GM18511 (cell line): ENCODE data around the gene TBC1D22B.
"Not testable (repeated sequence)": the region's sequence is repeated elsewhere in the genome, so short reads cannot be mapped to it uniquely, and the experiment has no call there.

Experiments used
- ATAC-seq: cut with Tn5 transposase; IDR thresholded peaks from one replicate; pipeline ENCODE4 v1.9.1; 2021; ENCODE audit warnings: mild to moderate bottlenecking, moderate library complexity; ENCODE audit not compliant: unreplicated experiment

Gene TBC1D22B

GRCh38 chr6:37298958-37299357, 41.4 kb downstream of the TBC1D22B start:
- no peak for ATAC-seq

DNA sequence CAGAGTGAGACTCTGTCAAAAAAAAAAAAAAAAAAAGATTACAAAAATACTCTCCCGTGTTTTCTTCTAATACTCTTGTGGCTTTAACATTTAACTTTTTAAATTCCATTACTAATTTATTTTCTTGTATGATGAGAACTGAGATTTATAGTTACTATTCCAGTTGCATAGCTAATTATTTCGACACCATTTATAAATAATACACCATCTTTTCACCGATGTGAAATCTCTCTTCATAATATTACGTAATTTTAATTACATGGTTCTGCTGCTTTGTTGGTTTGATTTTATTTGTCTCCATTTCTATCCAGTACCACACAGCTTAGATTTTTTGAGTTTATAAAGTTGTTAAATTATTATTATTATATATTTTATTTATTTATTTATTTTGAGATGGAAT, 42.4 kb downstream of the TBC1D22B start:
- no peak for ATAC-seq

DNA sequence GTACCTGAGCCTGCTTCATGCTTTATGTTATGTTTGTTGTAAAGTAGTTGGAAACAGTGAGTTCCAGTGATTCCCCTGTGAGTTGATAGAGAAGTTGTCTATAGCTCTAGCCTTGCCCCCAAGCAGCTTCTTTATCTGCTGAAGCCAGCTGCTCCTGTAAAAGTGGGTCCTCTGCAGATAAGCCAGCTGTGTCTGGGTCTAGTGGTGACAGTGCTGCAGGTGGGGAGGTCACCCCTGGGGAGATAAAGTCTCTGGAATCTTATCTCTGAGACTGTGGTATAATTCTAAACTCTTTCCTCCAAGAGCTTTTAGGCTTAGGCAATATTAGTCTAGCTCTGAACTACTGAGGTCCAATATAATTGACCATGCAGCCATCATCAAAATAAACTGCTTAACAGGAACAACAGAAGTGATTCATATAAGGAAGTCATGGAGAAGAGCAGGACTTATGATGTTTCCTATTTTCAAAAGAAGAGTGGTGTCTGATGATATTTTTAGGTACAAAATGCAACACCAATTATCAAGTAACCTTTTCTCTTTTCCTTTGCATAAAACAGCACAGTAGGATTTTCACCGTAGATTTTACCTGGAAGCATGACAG, 44.6 kb downstream of the TBC1D22B start:
- no peak for ATAC-seq

GRCh38 chr6:37303091-37303660, 45.6 kb downstream of the TBC1D22B start:
- ATAC-seq, result no peak

GRCh38 chr6:37303891-37304503, 46.4 kb downstream of the TBC1D22B start:
- ATAC-seq, result no peak

- no peak for ATAC-seq
Measured at GRCh38 chr6:37304766-37305165, 47.2 kb downstream of the TBC1D22B start.

GRCh38 chr6:37305841-37306425, 48.4 kb downstream of the TBC1D22B start:
- ATAC-seq, result no peak

DNA sequence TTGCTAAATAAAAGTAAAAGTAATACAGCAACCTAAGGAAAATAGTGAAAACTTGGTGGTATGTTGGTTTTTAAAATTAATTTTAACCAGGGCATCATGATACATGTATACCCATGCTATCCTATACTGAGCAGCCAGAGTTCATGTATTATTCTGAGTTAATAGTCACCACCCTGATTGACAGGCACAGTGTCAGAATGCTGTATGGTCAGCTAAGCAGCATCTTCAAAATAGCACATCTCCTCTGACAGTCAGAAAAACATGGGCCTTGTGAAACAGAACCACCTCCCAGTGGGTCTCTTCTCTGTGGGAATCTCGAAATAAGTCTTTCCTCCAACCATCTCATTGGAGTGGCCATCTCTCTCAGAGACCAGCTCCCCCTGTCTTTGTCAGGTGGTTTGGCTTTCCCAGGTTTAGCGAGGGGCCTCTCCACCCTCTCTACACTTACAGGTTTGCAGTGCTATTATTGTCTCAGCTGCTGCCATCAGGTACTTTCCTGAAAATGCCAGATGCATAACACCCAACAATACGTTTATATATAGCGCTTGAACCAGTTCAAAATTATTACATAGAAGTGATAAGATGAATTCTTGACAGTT, 49.2 kb downstream of the TBC1D22B start:
- no peak for ATAC-seq

GRCh38 chr6:37307484-37307883, 49.9 kb downstream of the TBC1D22B start:
- not testable (repeated sequence) for ATAC-seq

GRCh38 chr6:37308069-37308815, 50.7 kb downstream of the TBC1D22B start:
- no peak for ATAC-seq

- ATAC-seq, result no peak
Measured at GRCh38 chr6:37309046-37309445, 51.5 kb downstream of the TBC1D22B start.

GRCh38 chr6:37309692-37310091, 52.1 kb downstream of the TBC1D22B start:
- ATAC-seq, result no peak

DNA sequence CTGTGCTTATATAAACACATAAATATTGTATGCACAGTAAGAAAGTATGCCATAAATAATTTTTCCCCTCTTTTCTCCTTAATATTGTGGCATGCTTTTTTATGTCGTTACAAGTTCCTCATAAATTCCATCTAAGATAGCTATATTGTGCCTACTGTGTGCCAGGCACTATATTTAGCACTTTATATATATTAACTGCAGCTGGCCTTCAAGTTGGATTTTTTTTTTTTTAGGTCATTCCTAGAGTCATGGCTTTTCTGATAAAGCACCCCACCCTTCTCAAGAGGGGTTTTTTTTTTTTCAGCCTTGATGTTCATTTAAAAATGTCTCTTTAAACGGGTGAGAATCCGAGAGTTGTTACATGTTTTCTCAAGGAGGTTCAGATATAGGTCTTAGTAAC, 53.4 kb downstream of the TBC1D22B start:
- no peak for ATAC-seq

GRCh38 chr6:37311741-37312473, 54.3 kb downstream of the TBC1D22B start:
- ATAC-seq, result no peak

DNA sequence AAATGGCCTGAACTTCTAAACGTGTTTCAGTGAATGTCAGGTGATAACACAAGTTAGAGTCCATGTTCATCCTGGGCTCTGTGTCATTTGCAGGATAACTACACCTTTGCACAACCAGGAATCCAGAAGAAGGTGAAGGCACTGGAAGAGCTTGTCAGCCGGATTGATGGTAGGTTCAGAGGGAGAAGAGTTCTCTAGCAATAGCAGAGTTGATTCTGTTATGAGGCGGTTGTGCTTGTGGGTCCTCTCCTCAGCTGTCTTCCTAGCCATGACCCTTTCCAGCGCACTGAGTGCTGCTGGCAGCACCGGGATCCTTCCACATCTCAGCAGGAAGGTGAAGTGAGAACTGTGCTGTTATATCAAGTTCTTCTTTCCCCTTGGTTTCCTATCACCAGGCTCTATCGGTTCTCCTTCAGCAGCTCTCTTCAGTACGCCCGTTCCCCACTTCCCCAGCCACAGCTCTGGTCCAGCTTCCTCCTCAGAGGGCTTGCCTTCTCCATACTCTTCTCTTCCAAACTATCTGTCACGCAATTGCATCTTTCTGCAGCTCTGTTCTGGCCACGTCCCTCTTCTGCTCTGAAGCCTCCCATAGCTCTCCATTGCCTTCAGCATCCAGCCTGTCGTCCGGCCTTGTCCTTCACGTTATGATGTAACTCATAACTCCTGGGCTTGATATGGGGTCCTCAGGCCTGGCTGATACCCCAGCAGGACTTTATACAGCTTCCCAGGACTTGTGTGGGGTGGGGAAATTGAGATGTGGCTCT, 56.3 kb downstream of the TBC1D22B start:
- no peak for ATAC-seq

DNA sequence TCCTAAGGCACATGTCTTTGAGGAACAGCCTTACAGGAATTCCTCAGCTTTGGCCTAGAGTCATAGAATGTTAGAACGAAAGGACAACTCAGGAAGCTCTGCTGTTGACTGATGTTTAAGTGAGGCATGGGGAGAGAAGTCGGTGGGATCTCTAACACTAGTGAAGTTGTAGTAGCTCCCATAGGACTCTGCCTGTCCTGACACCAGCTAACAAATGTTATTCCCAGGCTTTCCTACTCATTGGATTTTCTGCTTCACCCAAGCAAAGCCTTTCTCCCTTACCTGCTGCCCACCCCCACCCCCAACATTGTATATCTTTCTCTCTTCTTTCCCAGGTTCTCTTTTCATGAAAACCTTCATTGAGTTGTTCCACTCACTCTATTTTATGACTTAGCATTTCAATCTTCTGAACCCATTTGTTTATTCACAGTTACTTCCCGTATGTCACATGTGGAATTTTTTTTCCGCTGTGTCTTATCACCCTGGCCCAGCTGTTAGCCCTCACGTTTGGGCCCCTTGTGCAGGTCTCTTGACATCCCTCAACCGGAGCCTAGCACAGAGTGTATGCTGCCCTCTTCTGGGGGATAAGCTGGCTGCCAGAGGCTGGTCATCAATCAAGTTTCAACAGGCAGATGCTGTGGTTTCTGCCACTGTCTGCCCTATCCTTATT, 57.0 kb downstream of the TBC1D22B start:
- no peak for ATAC-seq

GRCh38 chr6:37315157-37315515, 57.6 kb downstream of the TBC1D22B start:
- no peak for ATAC-seq

- ATAC-seq, result no peak
Measured at GRCh38 chr6:37316071-37316470, 58.5 kb downstream of the TBC1D22B start.

DNA sequence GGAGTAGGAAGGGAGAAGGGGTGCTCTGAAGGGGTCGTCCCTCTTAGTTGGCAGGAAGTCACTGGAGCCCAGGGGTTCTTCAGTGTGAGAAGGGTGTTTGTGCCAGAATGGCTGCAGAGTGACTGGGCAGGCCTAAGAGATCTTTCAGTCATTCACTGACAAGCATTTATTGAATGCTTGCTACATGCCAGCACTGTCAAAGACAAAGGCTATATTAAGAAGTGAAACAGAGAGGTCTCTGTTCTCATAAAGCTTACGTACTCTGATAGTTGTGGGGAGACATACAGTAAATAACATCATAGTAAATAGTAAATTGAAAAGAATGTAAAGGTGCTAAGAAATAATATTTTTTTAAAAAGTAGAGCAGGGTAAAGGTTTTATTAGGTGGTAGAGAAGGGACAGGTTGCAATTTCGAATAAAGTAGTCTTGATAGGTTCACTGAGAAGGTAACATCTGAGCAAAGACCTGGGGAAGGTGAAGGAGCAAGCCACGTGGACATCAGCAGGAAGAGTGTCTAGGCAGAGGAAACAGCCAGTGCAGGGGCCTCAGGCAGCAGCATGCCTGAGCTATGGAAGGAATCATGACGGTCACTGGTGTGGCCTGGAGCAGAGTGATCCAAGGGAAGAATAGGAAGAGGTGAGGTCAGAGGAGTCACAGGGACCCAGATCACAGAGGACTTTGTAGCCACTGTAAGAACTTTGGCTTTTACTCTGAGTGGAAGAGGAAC, 59.9 kb downstream of the TBC1D22B start:
- ATAC-seq, result no peak
